SK-N-MC (cell line): ENCODE results near the gene SLC41A3.

Source experiments
- EZH2 ChIP-seq: fragments of 200-600 bp; sonication (generic); IDR thresholded peaks from one replicate; pipeline ENCODE4 v1.6.1; 2017; ENCODE audit warnings: antibody characterized with exemption
- POLR2AphosphoS5 ChIP-seq: IDR thresholded peaks from 2 replicates; pipeline ENCODE4 v1.6.1; 2012; ENCODE audit warnings: mild to moderate bottlenecking, low read depth, low read length, borderline replicate concordance

DNA sequence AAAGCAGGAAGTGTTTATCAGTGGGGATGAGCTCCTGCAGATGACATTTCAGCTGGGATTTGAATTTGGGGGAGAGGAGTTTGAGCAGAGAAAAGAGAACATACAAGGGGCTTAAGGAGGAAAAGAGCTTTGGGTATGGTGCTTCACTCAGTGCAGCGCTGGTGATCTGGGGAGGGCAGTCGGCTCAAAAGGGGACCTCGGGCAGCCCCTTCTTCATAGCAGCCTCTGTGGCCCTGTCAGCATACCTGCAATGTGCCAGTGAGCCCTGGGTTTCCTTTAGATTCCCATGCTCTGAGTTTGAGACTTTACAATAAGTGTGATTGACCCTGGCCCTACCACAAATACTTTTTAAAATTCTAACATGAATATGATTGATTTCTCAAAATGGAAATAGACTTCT lies 74.7 kb downstream of the SLC41A3 start:
- TF ChIP-seq EZH2, result no peak
- TF ChIP-seq POLR2AphosphoS5, result no peak
